Chondrocyte (in vitro differentiated cells): Measurements from ENCODE around the gene ELL. TPM values are rescaled to one million over a fixed set of nuclear protein-coding genes. Genes with fewer than 3 reads are reported as not detected.

ENCODE experiments used
- DNase-seq: peaks from one replicate; pipeline ENCODE4 v3.0.0; 2021; ENCODE audit warnings: mixed read lengths, low spot score
- H3K27ac Mint-ChIP-seq: one replicate; pipeline ENCODE4 v1.8.0; 2021; ENCODE audit warnings: mild to moderate bottlenecking, moderate library complexity, mixed read lengths; ENCODE audit not compliant: unreplicated experiment
- H3K27me3 Mint-ChIP-seq: 2 replicates; pipeline ENCODE4 v1.8.0; 2021; ENCODE audit warnings: low read depth, mixed read lengths
- H3K36me3 Mint-ChIP-seq: 2 replicates; pipeline ENCODE4 v1.8.0; 2021; ENCODE audit warnings: low read depth, mixed read lengths
- H3K4me1 Mint-ChIP-seq: 2 replicates; pipeline ENCODE4 v1.8.0; 2021; ENCODE audit warnings: low read depth, mild to moderate bottlenecking, mixed read lengths
- H3K4me3 Mint-ChIP-seq: one replicate; pipeline ENCODE4 v1.8.0; 2021; ENCODE audit warnings: mild to moderate bottlenecking, moderate library complexity, mixed read lengths; ENCODE audit not compliant: unreplicated experiment
- H3K9me3 Mint-ChIP-seq: 2 replicates; pipeline ENCODE4 v1.8.0; 2021; ENCODE audit warnings: low read depth, mixed read lengths
- total RNA-seq: library from RNA; stranded (reverse); gene quantifications from 3 replicates; pipeline ENCODE4 v1.2.1, GENCODE V29; 2021
- TF ChIP-seq, protein P1 (sequence below): fragments of 200-600 bp; sonication (generic); IDR thresholded peaks from 2 replicates; pipeline ENCODE4 v1.5.0; 2021; ENCODE audit warnings: antibody characterized with exemption, mild to moderate bottlenecking, moderate library complexity

The ELL gene
- total RNA-seq, 1 donor from 2014 or later: 14.0 TPM

DNA sequence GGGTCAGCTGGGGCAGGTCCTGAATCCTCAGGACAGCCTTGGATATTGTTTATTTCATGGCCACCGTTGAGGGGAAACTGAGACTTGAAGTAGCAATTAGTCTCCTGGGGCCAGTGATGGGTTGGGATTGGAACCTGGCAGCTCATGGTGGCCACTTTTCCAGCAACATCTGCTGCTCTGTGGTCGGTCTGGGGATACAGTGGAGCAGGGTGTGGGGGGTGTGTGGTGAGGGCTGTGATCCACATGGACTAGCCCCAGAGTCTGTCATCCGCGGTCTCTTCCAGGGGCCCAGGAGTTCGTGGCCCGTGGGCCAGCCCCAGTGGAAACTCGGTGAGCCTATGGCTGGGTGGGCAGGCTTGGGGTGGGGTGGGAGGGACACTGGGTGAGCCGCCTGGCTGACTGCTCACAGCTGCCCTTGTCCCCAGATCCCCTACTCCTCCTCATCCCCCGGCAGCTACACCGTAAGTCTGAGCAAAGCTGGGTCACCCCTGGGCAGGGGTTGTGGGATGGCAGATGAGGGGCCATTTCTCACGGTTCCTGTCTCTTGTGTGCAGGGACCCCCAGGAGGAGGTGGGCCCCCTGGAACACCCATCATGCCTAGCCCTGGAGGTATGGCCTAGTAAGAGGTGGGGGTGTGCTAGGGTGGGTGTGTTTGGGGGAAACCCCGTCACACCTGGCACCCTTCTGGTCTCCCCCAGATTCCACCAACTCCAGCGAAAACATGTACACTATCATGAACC lies 89.4 kb downstream of the ELL start:
- Mint-ChIP-seq H3K4me3 (no peak overlapping the region), H3K27me3 (no peaks in the 10 kb centered on the region), H3K27ac (peak overlapping the region; percentile 17), H3K4me1 (peaks cover 15% of the 10 kb centered on the region), H3K9me3 (no peaks in the 10 kb centered on the region), H3K36me3 (no peaks in the 10 kb centered on the region)
- TF ChIP-seq, protein P1, sequence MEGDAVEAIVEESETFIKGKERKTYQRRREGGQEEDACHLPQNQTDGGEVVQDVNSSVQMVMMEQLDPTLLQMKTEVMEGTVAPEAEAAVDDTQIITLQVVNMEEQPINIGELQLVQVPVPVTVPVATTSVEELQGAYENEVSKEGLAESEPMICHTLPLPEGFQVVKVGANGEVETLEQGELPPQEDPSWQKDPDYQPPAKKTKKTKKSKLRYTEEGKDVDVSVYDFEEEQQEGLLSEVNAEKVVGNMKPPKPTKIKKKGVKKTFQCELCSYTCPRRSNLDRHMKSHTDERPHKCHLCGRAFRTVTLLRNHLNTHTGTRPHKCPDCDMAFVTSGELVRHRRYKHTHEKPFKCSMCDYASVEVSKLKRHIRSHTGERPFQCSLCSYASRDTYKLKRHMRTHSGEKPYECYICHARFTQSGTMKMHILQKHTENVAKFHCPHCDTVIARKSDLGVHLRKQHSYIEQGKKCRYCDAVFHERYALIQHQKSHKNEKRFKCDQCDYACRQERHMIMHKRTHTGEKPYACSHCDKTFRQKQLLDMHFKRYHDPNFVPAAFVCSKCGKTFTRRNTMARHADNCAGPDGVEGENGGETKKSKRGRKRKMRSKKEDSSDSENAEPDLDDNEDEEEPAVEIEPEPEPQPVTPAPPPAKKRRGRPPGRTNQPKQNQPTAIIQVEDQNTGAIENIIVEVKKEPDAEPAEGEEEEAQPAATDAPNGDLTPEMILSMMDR: no peak
- DNase-seq: no peak

DNA sequence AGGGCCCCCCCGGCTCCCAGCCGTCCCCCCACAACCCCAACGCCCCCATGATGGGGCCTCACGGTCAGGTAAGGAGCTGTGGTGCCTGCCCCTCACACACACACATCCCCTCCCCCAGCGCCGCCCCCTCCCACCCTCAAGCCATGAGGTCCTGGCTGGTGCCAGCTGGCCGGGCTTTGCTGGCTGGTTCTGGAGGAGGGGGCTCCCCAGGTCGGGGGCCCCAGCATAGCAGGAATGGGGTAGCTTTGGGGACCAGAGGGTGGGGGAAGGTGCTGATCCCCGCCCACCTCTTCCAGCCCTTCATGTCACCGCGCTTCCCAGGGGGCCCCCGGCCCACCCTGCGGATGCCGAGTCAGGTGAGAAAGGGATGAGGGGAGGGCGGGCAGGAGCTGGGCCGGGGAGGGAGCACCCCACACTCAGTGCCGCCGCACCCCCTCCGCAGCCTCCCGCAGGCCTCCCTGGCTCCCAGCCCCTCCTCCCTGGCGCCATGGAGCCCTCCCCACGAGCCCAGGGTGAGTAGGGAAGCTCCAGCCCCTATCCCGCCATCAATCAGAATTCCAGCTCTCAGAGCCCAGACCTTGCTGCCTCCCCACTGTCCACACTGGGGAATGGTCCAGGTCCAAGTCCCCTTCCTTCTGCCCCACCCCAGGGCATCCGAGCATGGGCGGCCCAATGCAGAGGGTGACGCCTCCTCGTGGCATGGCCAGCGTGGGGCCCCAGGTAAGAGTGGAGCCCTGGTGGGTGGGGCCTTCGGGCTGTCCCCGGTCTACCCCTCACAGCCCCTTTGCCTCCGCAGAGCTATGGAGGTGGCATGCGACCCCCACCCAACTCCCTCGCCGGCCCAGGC lies 90.3 kb downstream of the ELL start:
- H3K36me3 Mint-ChIP-seq: no peaks in the 10 kb centered on the region
- no peak overlapping the region for H3K27ac Mint-ChIP-seq
- H3K4me3 Mint-ChIP-seq: no peak overlapping the region
- H3K4me1 Mint-ChIP-seq: peaks cover 18% of the 10 kb centered on the region
- DNase-seq: no peak
- H3K9me3 Mint-ChIP-seq: no peaks in the 10 kb centered on the region
- TF ChIP-seq, protein P1: no peak
- H3K27me3 Mint-ChIP-seq: no peaks in the 10 kb centered on the region

DNA sequence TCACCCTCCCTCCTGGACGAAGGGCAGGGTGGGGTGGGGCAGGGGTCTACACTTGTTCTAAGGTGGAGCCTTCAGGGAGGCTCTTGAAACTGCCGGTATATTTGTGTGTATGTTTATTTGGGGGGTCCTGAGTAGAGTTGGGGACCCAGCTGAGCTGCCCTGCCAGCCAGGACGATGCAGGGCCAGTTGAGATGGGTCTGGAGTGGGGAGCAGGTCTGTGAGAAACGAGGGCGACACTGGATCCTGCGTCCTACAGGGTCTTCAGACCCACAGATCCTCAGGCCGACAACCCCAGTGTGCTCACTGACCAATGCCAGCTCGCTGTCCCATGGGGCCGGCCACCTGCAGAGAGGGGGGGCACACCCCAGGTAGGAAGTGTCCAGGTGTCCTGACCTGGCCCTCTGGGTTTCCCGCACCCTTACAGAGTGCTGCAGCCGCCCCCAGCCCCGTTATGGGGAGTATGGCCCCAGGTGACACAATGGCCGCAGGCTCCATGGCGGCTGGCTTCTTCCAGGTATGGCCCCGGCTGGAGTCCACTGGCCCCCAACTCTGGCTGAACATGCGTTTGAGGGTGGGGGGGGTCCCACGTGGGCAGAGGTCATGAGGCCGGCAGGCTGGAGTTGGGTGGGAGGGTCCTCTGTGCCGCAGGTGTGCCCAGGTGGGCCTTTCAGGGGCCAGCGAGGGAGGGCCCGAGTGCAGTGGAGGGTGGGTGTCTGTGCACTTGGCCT lies 91.3 kb downstream of the ELL start:
- H3K27ac Mint-ChIP-seq: no peak overlapping the region
- DNase-seq: no peak
- no peaks in the 10 kb centered on the region for H3K27me3 Mint-ChIP-seq
- no peaks in the 10 kb centered on the region for H3K36me3 Mint-ChIP-seq
- TF ChIP-seq, protein P1: no peak
- peaks cover 20% of the 10 kb centered on the region for H3K4me1 Mint-ChIP-seq
- H3K4me3 Mint-ChIP-seq: no peak overlapping the region
- no peaks in the 10 kb centered on the region for H3K9me3 Mint-ChIP-seq

GRCh38 chr19:18429717-18430416 lies 92.0 kb downstream of the ELL start:
- no peak overlapping the region for H3K27ac Mint-ChIP-seq
- H3K9me3 Mint-ChIP-seq: no peaks in the 10 kb centered on the region
- TF ChIP-seq, protein P1: no peak
- no peaks in the 10 kb centered on the region for H3K27me3 Mint-ChIP-seq
- DNase-seq: no peak
- peaks cover 22% of the 10 kb centered on the region for H3K4me1 Mint-ChIP-seq
- no peaks in the 10 kb centered on the region for H3K36me3 Mint-ChIP-seq
- H3K4me3 Mint-ChIP-seq: peak overlapping the region; percentile 46
